Fibroblast of mammary gland (primary cell): ENCODE data around the gene KRTAP1-1.
"Not testable (repeated sequence)": the region's sequence is repeated elsewhere in the genome, so short reads cannot be mapped to it uniquely, and the experiment has no call there.

Experiments
- DNase-seq: peaks from one replicate; pipeline ENCODE4 v3.0.0-alpha.2; 2010; ENCODE audit warnings: low read depth
- H3K4me3 ChIP-seq: 2 replicates; pipeline ENCODE4 v1.5.1; 2011; ENCODE audit warnings: low read depth, mild to moderate bottlenecking, low read length, moderate library complexity; ENCODE audit not compliant: control insufficient read depth
- CTCF ChIP-seq: conservative IDR thresholded peaks from 2 replicates; pipeline ENCODE4 v1.5.1; 2011; ENCODE audit warnings: low read depth, low read length, inconsistent platforms; ENCODE audit not compliant: control insufficient read depth, insufficient read depth

Gene KRTAP1-1

GRCh38 chr17:41069031-41069430 lies 27.8 kb upstream of the KRTAP1-1 start:
- no peak for TF ChIP-seq CTCF
- no peak overlapping the region for H3K4me3 ChIP-seq
- DNase-seq, result no peak

- no peak overlapping the region for H3K4me3 ChIP-seq
- peak; percentile 34 for DNase-seq
- TF ChIP-seq CTCF, result no peak
Measured at GRCh38 chr17:41067281-41067680, 26.0 kb upstream of the KRTAP1-1 start.

GRCh38 chr17:41065829-41066624 lies 24.8 kb upstream of the KRTAP1-1 start, which contains the start of gene KRTAP2-4:
KRTAP2-4 (minus strand) TSS chr17:41065879; CDS start chr17:41065845, 34 bp downstream.
- no peak for TF ChIP-seq CTCF
- no peak within 1 kb of the TSS for H3K4me3 ChIP-seq
- DNase-seq, result peak; percentile 91

- not testable (repeated sequence) for DNase-seq, H3K4me3 ChIP-seq
Measured at GRCh38 chr17:41065016-41065689, 23.9 kb upstream of the KRTAP1-1 start.

- no peak for DNase-seq
- TF ChIP-seq CTCF, result no peak
- H3K4me3 ChIP-seq, result no peak overlapping the region
Measured at GRCh38 chr17:41064301-41064700, 23.1 kb upstream of the KRTAP1-1 start.

GRCh38 chr17:41063449-41063848 lies 22.2 kb upstream of the KRTAP1-1 start:
- no peak overlapping the region for H3K4me3 ChIP-seq
- TF ChIP-seq CTCF, result no peak
- no peak for DNase-seq

GRCh38 chr17:41061964-41062363 lies 20.7 kb upstream of the KRTAP1-1 start:
- H3K4me3 ChIP-seq, result no peak overlapping the region
- DNase-seq, result peak; percentile 89
- no peak for TF ChIP-seq CTCF
